Measurements from ENCODE around the gene SNX20.

Gene SNX20

GRCh38 chr16:50679676-50680555 lies 1.2 kb downstream of the SNX20 start:
- DNase-seq (ENCODE audit: low read depth), result no peak

- no peak for DNase-seq (ENCODE audit: low read depth)
Observed at GRCh38 chr16:50679266-50679665, 1.8 kb downstream of the SNX20 start.

- no peak for DNase-seq (ENCODE audit: low read depth)
Observed at GRCh38 chr16:50678531-50678930, 2.6 kb downstream of the SNX20 start.

- DNase-seq (ENCODE audit: low read depth), result no peak
Observed at GRCh38 chr16:50677351-50677750, 3.8 kb downstream of the SNX20 start.

- no peak for DNase-seq (ENCODE audit: low read depth)
Observed at GRCh38 chr16:50676684-50677225, 4.4 kb downstream of the SNX20 start.

GRCh38 chr16:50675686-50676610 lies 5.2 kb downstream of the SNX20 start:
- DNase-seq (ENCODE audit: low read depth), result no peak

- DNase-seq (ENCODE audit: low read depth), result no peak
Observed at GRCh38 chr16:50674831-50675230, 6.3 kb downstream of the SNX20 start.

- DNase-seq (ENCODE audit: low read depth), result no peak
Observed at GRCh38 chr16:50673496-50674275, 7.4 kb downstream of the SNX20 start.

GRCh38 chr16:50671644-50672260 lies 9.4 kb downstream of the SNX20 start:
- peak; percentile 25 for DNase-seq (ENCODE audit: low read depth)

GRCh38 chr16:50670476-50670875 lies 10.6 kb downstream of the SNX20 start:
- no peak for DNase-seq (ENCODE audit: low read depth)

GRCh38 chr16:50669741-50670140 lies 11.4 kb downstream of the SNX20 start:
- no peak for DNase-seq (ENCODE audit: low read depth)

GRCh38 chr16:50668368-50669008 lies 12.6 kb downstream of the SNX20 start:
- DNase-seq (ENCODE audit: low read depth), result no peak

- DNase-seq (ENCODE audit: low read depth), result peak; percentile 9
Observed at GRCh38 chr16:50667497-50668367, 13.4 kb downstream of the SNX20 start.

GRCh38 chr16:50666658-50667496 lies 14.2 kb downstream of the SNX20 start:
- no peak for DNase-seq (ENCODE audit: low read depth)

- peak; percentile 71 for DNase-seq (ENCODE audit: low read depth)
Observed at GRCh38 chr16:50665128-50665878, 15.8 kb downstream of the SNX20 start.

- no peak for DNase-seq (ENCODE audit: low read depth)
Observed at GRCh38 chr16:50664270-50664669, 16.8 kb downstream of the SNX20 start.

- no peak for DNase-seq (ENCODE audit: low read depth)
Observed at GRCh38 chr16:50662306-50662940, 18.7 kb downstream of the SNX20 start.

GRCh38 chr16:50659806-50660205 lies 21.3 kb downstream of the SNX20 start:
- DNase-seq (ENCODE audit: low read depth), result peak; percentile 20

All from EH (cell line).